Trophoblast cell (in vitro differentiated cells and primary cell): ENCODE results near the gene METRN.

Experiments
- DNase-seq, 2 donors: peaks; one replicate each; pipeline ENCODE4 v3.0.0-alpha.2; 2016
- H2AFZ ChIP-seq: 2 replicates; pipeline ENCODE4 v1.6.1; 2013; ENCODE audit warnings: low read length, moderate library complexity, mild to moderate bottlenecking; ENCODE audit not compliant: insufficient read depth, poor library complexity
- H2AK5ac ChIP-seq: 2 replicates; pipeline ENCODE4 v1.6.1; 2013; ENCODE audit warnings: mild to moderate bottlenecking, low read length
- H2BK120ac ChIP-seq: 2 replicates; pipeline ENCODE4 v1.6.1; 2013; ENCODE audit warnings: low read length, mild to moderate bottlenecking, moderate library complexity; ENCODE audit not compliant: insufficient read depth, poor library complexity
- H2BK12ac ChIP-seq: 2 replicates; pipeline ENCODE4 v1.6.1; 2013; ENCODE audit warnings: mild to moderate bottlenecking, low read length, moderate library complexity
- H2BK5ac ChIP-seq: 2 replicates; pipeline ENCODE4 v1.6.1; 2013; ENCODE audit warnings: low read length, low read depth, moderate library complexity, mild to moderate bottlenecking; ENCODE audit not compliant: poor library complexity
- H3K14ac ChIP-seq: 2 replicates; pipeline ENCODE4 v1.6.1; 2013; ENCODE audit warnings: mild to moderate bottlenecking, low read length
- H3K18ac ChIP-seq: 2 replicates; pipeline ENCODE4 v1.6.1; 2013; ENCODE audit warnings: mild to moderate bottlenecking, low read length
- H3K23ac ChIP-seq: 2 replicates; pipeline ENCODE4 v1.6.1; 2013; ENCODE audit warnings: low read length
- H3K27ac ChIP-seq: 2 replicates; pipeline ENCODE4 v1.5.1; 2013; ENCODE audit warnings: low read depth, mild to moderate bottlenecking, inconsistent platforms, low read length, moderate library complexity
- H3K27me3 ChIP-seq: 2 replicates; pipeline ENCODE4 v1.6.1; 2013; ENCODE audit warnings: inconsistent platforms, mild to moderate bottlenecking, low read length, moderate library complexity; ENCODE audit not compliant: insufficient read depth
- H3K36me3 ChIP-seq, 2 experiments: 1 replicate in 1 of 2; 2 replicates in 1 of 2; pipeline ENCODE4 v1.6.1; 2013; ENCODE audit warnings: low read length in 2 of 2, mild to moderate bottlenecking in 2 of 2, moderate library complexity in 1 of 2; ENCODE audit not compliant: insufficient read depth in 2 of 2, control insufficient read depth in 1 of 2
- H3K4ac ChIP-seq: 2 replicates; pipeline ENCODE4 v1.6.1; 2013; ENCODE audit warnings: low read depth, mild to moderate bottlenecking, low read length, moderate library complexity
- H3K4me1 ChIP-seq, 2 experiments: 1 replicate in 1 of 2; 2 replicates in 1 of 2; pipeline ENCODE4 v1.6.1; 2013; ENCODE audit warnings: low read length in 2 of 2, mild to moderate bottlenecking in 2 of 2, moderate library complexity in 1 of 2; ENCODE audit not compliant: insufficient read depth in 2 of 2, control insufficient read depth in 1 of 2
- H3K4me2 ChIP-seq: 2 replicates; pipeline ENCODE4 v1.6.1; 2013; ENCODE audit warnings: inconsistent platforms, mild to moderate bottlenecking, low read length, moderate library complexity
- H3K4me3 ChIP-seq: 2 replicates; pipeline ENCODE4 v1.5.1; 2013; ENCODE audit warnings: mild to moderate bottlenecking, low read depth, low read length, inconsistent platforms
- H3K79me1 ChIP-seq: one replicate; pipeline ENCODE4 v1.6.1; 2013; ENCODE audit warnings: low read length
- H3K79me2 ChIP-seq: 2 replicates; pipeline ENCODE4 v1.6.1; 2013; ENCODE audit warnings: low read length, mild to moderate bottlenecking; ENCODE audit not compliant: control insufficient read depth, insufficient read depth, poor library complexity
- H3K9ac ChIP-seq: 2 replicates; pipeline ENCODE4 v1.6.1; 2013; ENCODE audit warnings: mild to moderate bottlenecking, low read length
- H3K9me3 ChIP-seq: 2 replicates; pipeline ENCODE4 v1.6.1; 2013; ENCODE audit warnings: low read depth, mild to moderate bottlenecking, control low read depth, inconsistent platforms, low read length; ENCODE audit not compliant: insufficient read depth
- H4K12ac ChIP-seq: 2 replicates; pipeline ENCODE4 v1.6.1; 2013; ENCODE audit warnings: low read depth, mild to moderate bottlenecking, low read length, moderate library complexity
- H4K8ac ChIP-seq: 2 replicates; pipeline ENCODE4 v1.6.1; 2013; ENCODE audit warnings: low read depth, mild to moderate bottlenecking, low read length, moderate library complexity
- H4K91ac ChIP-seq: one replicate; pipeline ENCODE4 v1.6.1; 2013; ENCODE audit warnings: low read depth, mild to moderate bottlenecking, low read length, moderate library complexity
- WGBS: extraction: QIAGEN DNeasy Blood & Tissue Kit; methylation state at CpG from one replicate; pipeline ENCODE4 v1.1.7; 2013; ENCODE audit warnings: missing lambda C conversion rate; ENCODE audit not compliant: insufficient read length, insufficient coverage; ENCODE audit errors: extremely low coverage; 5-methylcytosine and 5-hydroxymethylcytosine counted together

METRN gene

DNA sequence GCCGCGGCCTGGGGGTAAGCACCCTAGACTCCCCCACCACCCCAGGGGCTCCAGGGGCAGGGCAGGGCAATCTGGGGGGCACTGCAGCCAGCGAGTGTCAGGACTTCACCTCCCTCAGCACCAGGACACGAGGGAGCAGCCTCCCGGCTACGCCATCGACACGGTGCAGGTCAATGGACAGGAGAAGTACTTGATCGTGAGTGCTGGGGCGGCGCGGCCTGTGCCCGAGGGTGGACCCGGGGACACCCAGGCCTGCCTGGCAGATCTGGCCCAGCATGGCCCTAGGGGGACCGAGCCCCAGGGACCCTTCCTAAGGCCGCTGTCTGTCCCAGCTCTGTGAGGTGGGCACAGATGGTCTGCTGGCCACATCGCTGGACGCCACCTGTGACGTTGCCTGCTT, 42.5 kb upstream of the METRN start:
- Histone ChIP-seq H3K23ac (no peak overlapping the region), H2BK120ac (no peak overlapping the region), H3K27me3 (peaks cover 3% of the 10 kb centered on the region), H3K14ac (no peak overlapping the region), H4K8ac (no peak overlapping the region), H3K18ac (no peak overlapping the region), H3K27ac (no peak overlapping the region), H2BK5ac (no peak overlapping the region), H3K4me3 (no peak overlapping the region), H3K9ac (no peak overlapping the region), H3K36me3 (peaks cover 54 to 56% of the 10 kb centered on the region in 2 experiments), H3K79me2 (peaks cover 8% of the 10 kb centered on the region), H3K9me3 (peaks cover 2% of the 10 kb centered on the region), H3K4ac (no peak overlapping the region), H3K4me1 (peaks cover 13 to 15% of the 10 kb centered on the region in 2 experiments), H2AK5ac (no peak overlapping the region), H3K4me2 (no peak overlapping the region), H2BK12ac (no peak overlapping the region), H4K91ac (no peak overlapping the region), H2AFZ (no peak overlapping the region), H4K12ac (no peak overlapping the region), H3K79me1 (peaks cover 5% of the 10 kb centered on the region)
- no peak for DNase-seq
- no CpG with 5 or more reads among the region's 19 CpGs for WGBS

GRCh38 chr16:672851-673250, 42.1 kb upstream of the METRN start:
- DNase-seq: no peak
- Histone ChIP-seq H3K4ac (no peak overlapping the region), H3K18ac (no peak overlapping the region), H3K9me3 (peaks cover 2% of the 10 kb centered on the region), H2AFZ (no peak overlapping the region), H4K8ac (no peak overlapping the region), H3K14ac (no peak overlapping the region), H3K36me3 (peaks cover 54 to 56% of the 10 kb centered on the region in 2 experiments), H4K91ac (no peak overlapping the region), H4K12ac (no peak overlapping the region), H3K4me1 (peaks cover 13 to 15% of the 10 kb centered on the region in 2 experiments), H3K27me3 (peaks cover 3% of the 10 kb centered on the region), H3K9ac (no peak overlapping the region), H3K4me3 (no peak overlapping the region), H3K23ac (no peak overlapping the region), H3K79me1 (peaks cover 5% of the 10 kb centered on the region), H2AK5ac (no peak overlapping the region), H3K27ac (no peak overlapping the region), H2BK120ac (no peak overlapping the region), H3K79me2 (peaks cover 8% of the 10 kb centered on the region), H2BK5ac (no peak overlapping the region), H3K4me2 (no peak overlapping the region), H2BK12ac (no peak overlapping the region)
- WGBS: no CpG with 5 or more reads among the region's 21 CpGs

DNA sequence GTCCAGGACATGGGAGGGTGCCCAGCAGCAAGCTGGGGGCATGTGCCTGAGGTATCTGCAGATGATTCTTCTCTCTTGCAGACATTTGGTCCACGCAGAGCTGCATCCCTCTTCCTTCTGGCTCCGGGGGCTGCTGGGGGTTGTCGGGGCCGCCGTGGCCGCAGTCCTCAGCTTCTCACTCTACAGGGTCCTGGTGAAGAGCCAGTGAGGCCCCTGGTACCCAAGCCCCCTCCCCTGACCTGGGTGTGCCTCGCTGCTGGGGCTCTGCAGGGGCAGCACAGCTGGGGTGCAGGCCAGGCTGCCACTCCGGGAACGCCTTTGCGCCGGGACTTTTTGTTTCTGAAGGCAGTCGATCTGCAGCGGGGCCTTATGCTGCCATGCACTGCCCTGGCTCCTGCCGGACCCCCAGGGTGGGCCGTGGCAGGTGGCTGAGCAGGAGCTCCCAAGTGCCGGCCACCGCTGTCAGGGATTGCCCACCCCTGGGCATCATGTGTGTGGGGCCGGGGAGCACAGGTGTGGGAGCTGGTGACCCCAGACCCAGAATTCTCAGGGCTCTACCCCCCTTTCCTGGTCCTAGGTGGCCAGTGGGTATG, 41.4 kb upstream of the METRN start:
- Histone ChIP-seq H2AK5ac (no peak overlapping the region), H3K9ac (no peak overlapping the region), H2AFZ (no peak overlapping the region), H3K79me2 (peaks cover 3% of the 10 kb centered on the region), H3K36me3 (peaks cover 54 to 56% of the 10 kb centered on the region in 2 experiments), H4K8ac (no peak overlapping the region), H3K23ac (no peak overlapping the region), H3K27ac (no peak overlapping the region), H2BK120ac (no peak overlapping the region), H3K4me1 (peaks cover 13 to 15% of the 10 kb centered on the region in 2 experiments), H3K79me1 (no peaks in the 10 kb centered on the region), H3K4me2 (no peak overlapping the region), H3K27me3 (peaks cover 3% of the 10 kb centered on the region), H3K9me3 (peaks cover 2% of the 10 kb centered on the region), H2BK5ac (no peak overlapping the region), H4K91ac (no peak overlapping the region), H3K4ac (no peak overlapping the region), H3K18ac (no peak overlapping the region), H3K4me3 (no peak overlapping the region), H4K12ac (no peak overlapping the region), H3K14ac (no peak overlapping the region), H2BK12ac (no peak overlapping the region)
- WGBS: no CpG with 5 or more reads among the region's 18 CpGs
- no peak for DNase-seq

DNA sequence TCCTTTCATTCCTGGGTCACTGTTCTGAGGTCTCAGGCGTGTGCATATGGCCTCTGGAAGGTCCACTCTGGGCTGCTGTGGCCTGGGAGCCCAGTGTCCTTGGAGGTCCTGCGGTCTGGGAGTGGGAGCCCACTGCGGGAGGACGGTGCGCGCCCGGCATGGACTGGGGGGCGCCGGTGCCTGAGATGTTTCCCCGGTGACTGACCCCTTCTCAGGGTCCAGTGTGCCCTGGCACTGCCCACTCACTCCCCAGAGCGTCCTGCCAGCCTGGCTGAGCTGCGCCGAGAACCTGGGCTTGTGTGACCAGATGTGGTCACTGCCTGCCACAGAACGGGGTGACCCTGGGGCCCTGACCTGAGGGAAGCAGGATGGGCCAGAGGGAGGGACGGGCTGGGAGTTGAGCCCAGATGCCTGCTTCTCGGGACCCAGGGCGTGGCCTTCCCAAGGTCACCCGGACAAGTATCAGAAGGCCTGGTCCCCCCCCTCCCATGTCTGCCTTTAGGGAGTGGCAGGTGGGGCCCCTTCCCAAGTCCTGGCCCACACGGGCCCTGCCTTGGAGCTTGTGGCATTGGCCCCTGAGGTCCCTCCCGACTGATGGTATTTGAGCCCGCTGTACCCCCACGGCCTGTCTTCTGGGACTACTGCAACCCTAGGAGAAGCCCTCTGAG, 40.6 kb upstream of the METRN start:
- Histone ChIP-seq H2BK120ac (no peak overlapping the region), H3K4me3 (no peak overlapping the region), H3K23ac (no peak overlapping the region), H3K9me3 (peaks cover 2% of the 10 kb centered on the region), H3K9ac (no peak overlapping the region), H2BK12ac (no peak overlapping the region), H3K27me3 (peaks cover 3% of the 10 kb centered on the region), H4K91ac (no peak overlapping the region), H3K4ac (no peak overlapping the region), H3K79me2 (peaks cover under 1% of the 10 kb centered on the region), H3K4me2 (no peak overlapping the region), H4K8ac (no peak overlapping the region), H3K14ac (no peak overlapping the region), H4K12ac (no peak overlapping the region), H3K36me3 (peaks cover 49 to 51% of the 10 kb centered on the region in 2 experiments), H3K4me1 (peaks cover 10 to 11% of the 10 kb centered on the region in 2 experiments), H2AK5ac (no peak overlapping the region), H3K79me1 (peaks cover under 1% of the 10 kb centered on the region), H2AFZ (no peak overlapping the region), H3K18ac (no peak overlapping the region), H2BK5ac (no peak overlapping the region), H3K27ac (no peak overlapping the region)
- DNase-seq: no peak
- no CpG with 5 or more reads among the region's 22 CpGs for WGBS
